ENCODE results near the gene SPATA32. TPM values are rescaled to one million over a fixed set of nuclear protein-coding genes. Genes with fewer than 3 reads are reported as not detected.

The SPATA32 gene
- total RNA-seq, 2 experiments from 2014 or later, result 0.53 to 0.65 TPM

- Mint-ChIP-seq H3K4me1 (peaks cover 37% of the 10 kb centered on the region), H3K4me3 (peak overlapping the region; percentile 95)
- no peak for DNase-seq
Observed at GRCh38 chr17:45220079-45220478, 41.8 kb downstream of the SPATA32 start.

GRCh38 chr17:45218895-45219661 lies 42.8 kb downstream of the SPATA32 start:
- Mint-ChIP-seq H3K4me3 (peak overlapping the region; percentile 95), H3K27me3 (no peaks in the 10 kb centered on the region), H3K9me3 (no peaks in the 10 kb centered on the region), H3K27ac (peak overlapping the region; percentile 62), H3K36me3 (peaks cover 31% of the 10 kb centered on the region), H3K4me1 (peaks cover 33% of the 10 kb centered on the region)
- POLR2A ChIA-PET, result interaction anchor here (0.7 to 10.6 kb wide), 13 partner anchors 14 to 288 kb away, joined by 3 to 187 read pairs (median 6); partner anchors contain the start of genes HEXIM1, MAP3K14 and SPATA32
- DNase-seq (peak; percentile 88), ATAC-seq (ENCODE audit: low read depth) (no peak)

More at GRCh38 chr17:45220079-45220478, 41.8 kb downstream of the SPATA32 start:
- no peaks in the 10 kb centered on the region for H3K27me3 Mint-ChIP-seq
- H3K9me3 Mint-ChIP-seq, result no peaks in the 10 kb centered on the region
- POLR2A ChIA-PET, result interaction anchor here (1.6 to 10.6 kb wide), 7 partner anchors 13 to 165 kb away, joined by 6 to 187 read pairs (median 19); partner anchors contain the start of genes HEXIM1, MAP3K14 and SPATA32
- no peak for ATAC-seq (ENCODE audit: low read depth)
- peaks cover 29% of the 10 kb centered on the region for H3K36me3 Mint-ChIP-seq
- H3K27ac Mint-ChIP-seq, result peak overlapping the region; percentile 82

Other genes with a start within 250 kb of the SPATA32 start
- gene DCAKD, start 210.5 kb downstream of the SPATA32 start, total RNA-seq, result 10 to 100 TPM; 35.5 TPM
- gene NMT1, start 200.8 kb downstream of the SPATA32 start, total RNA-seq, result 100 to 1,000 TPM; 132 to 141 TPM
- gene PLCD3, start 129.6 kb downstream of the SPATA32 start, total RNA-seq, result 1 to 10 TPM; 4.2 to 4.9 TPM
- 10 to 100 TPM; 24.5 to 25.0 TPM for gene ACBD4, start 126.4 kb downstream of the SPATA32 start, total RNA-seq
- 10 to 100 TPM; 33.6 to 33.7 TPM for gene HEXIM1, start 113.6 kb downstream of the SPATA32 start, total RNA-seq
- gene HEXIM2, start 100.2 kb downstream of the SPATA32 start, total RNA-seq, result 1 to 10 TPM; 6.7 to 7.7 TPM
- gene FMNL1, start 40.2 kb downstream of the SPATA32 start, total RNA-seq, result 100 to 1,000 TPM; 408 to 411 TPM
- gene MAP3K14, start 54.9 kb upstream of the SPATA32 start, total RNA-seq, result 10 to 100 TPM; 25.9 to 33.7 TPM
- 100 to 1,000 TPM in 1 of 2 experiments, 10 to 100 TPM in 1; 99.8 to 114 TPM for gene ARHGAP27, start 170.8 kb upstream of the SPATA32 start, total RNA-seq
- 10 to 100 TPM; 61.3 to 63.1 TPM for gene PLEKHM1, start 228.6 kb upstream of the SPATA32 start, total RNA-seq